Adipocyte (in vitro differentiated cells): ENCODE results near the gene GSTCD.
"Not testable (repeated sequence)": the region's sequence is repeated elsewhere in the genome, so short reads cannot be mapped to it uniquely, and the experiment has no call there.

ENCODE experiments used
- DNase-seq: peaks from one replicate; pipeline ENCODE4 v3.0.0-alpha.2; 2015; ENCODE audit warnings: low read depth
- H3K27me3 ChIP-seq: replicated peaks from 2 replicates; pipeline ENCODE4 v1.7.0; 2013; ENCODE audit warnings: mild to moderate bottlenecking, low read length, moderate library complexity; ENCODE audit not compliant: control insufficient read depth, insufficient read depth
- H3K36me3 ChIP-seq: 2 replicates; pipeline ENCODE4 v1.7.0; 2013; ENCODE audit warnings: low read length, mild to moderate bottlenecking, moderate library complexity; ENCODE audit not compliant: control insufficient read depth, insufficient read depth, severe bottlenecking
- H3K4me1 ChIP-seq: 2 replicates; pipeline ENCODE4 v1.7.0; 2013; ENCODE audit warnings: mild to moderate bottlenecking, low read length, moderate library complexity; ENCODE audit not compliant: control insufficient read depth, insufficient read depth
- H3K4me3 ChIP-seq: 2 replicates; pipeline ENCODE4 v1.7.0; 2013; ENCODE audit warnings: mild to moderate bottlenecking, low read length, moderate library complexity
- H3K9ac ChIP-seq: 2 replicates; pipeline ENCODE4 v1.7.0; 2013; ENCODE audit warnings: mild to moderate bottlenecking, low read length, moderate library complexity
- H3K9me3 ChIP-seq: 2 replicates; pipeline ENCODE4 v1.7.0; 2013; ENCODE audit warnings: mild to moderate bottlenecking, low read length, moderate library complexity; ENCODE audit not compliant: control insufficient read depth

GSTCD gene

DNA sequence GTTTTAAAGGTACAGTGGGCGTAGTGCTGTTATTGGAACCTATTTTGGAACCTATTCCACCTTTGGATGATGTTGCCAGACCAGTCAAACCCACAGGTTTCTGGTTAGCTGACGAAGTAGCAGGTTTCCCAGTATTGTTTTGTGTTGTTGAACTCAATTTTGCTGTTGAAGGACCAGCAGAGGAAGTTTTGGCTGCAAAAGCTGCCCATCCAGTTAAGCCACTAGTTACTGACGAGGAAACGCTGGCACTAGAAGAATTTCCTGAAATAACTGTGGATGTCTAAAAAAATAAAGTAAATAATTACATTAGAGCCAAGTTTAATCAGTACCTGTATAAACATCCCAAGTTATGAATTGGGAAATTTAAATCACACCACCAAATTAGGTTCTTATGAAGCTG lies 25.5 kb upstream of the GSTCD start:
- Histone ChIP-seq H3K36me3 (peaks cover 63% of the 10 kb centered on the region), H3K4me1 (no peaks in the 10 kb centered on the region), H3K9me3 (no peaks in the 10 kb centered on the region), H3K9ac (no peak overlapping the region), H3K27me3 (no peaks in the 10 kb centered on the region), H3K4me3 (no peak overlapping the region)
- DNase-seq, result no peak

DNA sequence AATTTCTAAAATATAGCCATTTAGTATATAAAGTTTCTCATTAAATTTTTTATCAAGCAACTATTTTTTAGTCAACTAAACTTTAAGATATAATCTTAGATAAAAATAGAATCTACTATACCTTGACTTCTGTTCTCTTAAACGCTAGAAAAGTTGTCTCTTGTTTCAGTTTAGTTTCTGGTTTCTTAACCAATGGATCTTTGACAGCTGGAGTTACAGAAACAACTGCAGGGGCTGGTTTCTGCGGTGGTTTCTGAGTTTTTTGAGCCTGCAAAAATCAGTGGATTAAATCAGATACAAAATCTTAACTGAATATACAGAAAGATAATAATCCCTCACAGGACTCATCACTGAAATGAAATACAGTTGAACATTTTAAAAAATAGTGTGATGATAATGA lies 22.0 kb upstream of the GSTCD start:
- H3K4me3 ChIP-seq, result no peak overlapping the region
- H3K27me3 ChIP-seq, result no peaks in the 10 kb centered on the region
- DNase-seq, result no peak
- H3K9ac ChIP-seq, result no peak overlapping the region
- H3K4me1 ChIP-seq, result no peaks in the 10 kb centered on the region
- peaks cover 86% of the 10 kb centered on the region for H3K36me3 ChIP-seq
- no peaks in the 10 kb centered on the region for H3K9me3 ChIP-seq

DNA sequence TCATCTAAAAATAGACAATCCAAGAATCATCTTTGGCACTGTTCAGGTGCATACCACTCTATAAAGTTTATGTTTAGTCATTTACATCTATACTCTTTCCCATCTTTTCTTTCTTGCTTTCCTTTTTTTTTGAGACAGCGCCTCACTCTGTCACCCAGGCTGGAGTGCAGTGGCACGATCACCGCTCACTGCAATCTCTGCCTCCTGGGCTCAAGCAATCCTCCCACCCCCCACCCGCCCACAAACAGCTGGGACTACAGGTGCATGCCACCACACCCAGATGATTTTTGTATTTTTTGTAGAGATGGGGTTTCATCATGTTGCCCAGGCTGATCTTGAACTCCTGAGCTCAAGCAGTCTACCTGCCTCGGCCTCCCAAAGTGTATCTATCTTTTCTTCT lies 13.8 kb upstream of the GSTCD start:
- H3K36me3 ChIP-seq, result peaks cover 84% of the 10 kb centered on the region
- H3K4me1 ChIP-seq, H3K9ac ChIP-seq, H3K4me3 ChIP-seq, H3K9me3 ChIP-seq, DNase-seq, H3K27me3 ChIP-seq: not testable (repeated sequence)

DNA sequence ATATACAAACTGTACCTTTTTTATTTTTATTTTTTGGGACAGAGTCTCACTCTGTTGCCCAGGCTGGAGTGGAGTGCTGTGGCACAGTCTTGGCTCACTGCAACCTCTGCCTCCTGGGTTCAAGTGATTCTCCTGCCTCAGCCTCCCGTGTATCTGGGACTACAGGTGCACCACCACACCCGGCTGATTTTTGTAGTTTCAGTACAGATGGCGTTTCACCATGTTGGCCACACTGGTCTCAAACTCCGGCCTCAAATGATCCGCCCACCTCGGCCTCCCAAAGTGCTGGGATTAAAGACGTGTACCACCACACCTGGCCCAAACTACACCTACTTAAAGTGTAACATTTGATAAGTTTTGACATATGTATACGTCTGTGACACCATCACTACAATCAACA lies 12.8 kb upstream of the GSTCD start:
- DNase-seq, H3K9ac ChIP-seq, H3K4me1 ChIP-seq, H3K9me3 ChIP-seq, H3K4me3 ChIP-seq, H3K27me3 ChIP-seq: not testable (repeated sequence)
- H3K36me3 ChIP-seq, result peaks cover 85% of the 10 kb centered on the region

DNA sequence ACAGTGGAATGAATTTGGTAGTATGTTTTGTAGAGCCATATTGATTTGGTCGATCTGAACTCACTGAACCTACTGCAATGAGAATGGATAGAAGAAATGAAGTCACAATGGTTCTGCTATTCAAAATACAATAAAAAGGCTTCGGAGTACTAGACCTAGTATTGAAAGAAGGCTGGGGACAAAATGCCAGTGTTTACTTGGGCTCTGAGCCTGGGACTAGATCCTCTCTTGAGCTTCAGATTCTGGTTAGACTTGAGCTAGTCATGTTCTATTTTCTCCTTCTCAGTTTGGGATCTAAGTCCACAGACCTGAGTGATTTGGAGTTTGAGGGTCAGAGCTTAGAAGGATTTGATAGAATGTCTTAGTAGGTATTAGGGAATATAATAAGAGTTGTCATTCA lies 10.0 kb upstream of the GSTCD start:
- Histone ChIP-seq H3K36me3 (peaks cover 57% of the 10 kb centered on the region), H3K4me3 (no peak overlapping the region), H3K27me3 (no peaks in the 10 kb centered on the region), H3K9me3 (no peaks in the 10 kb centered on the region), H3K4me1 (no peaks in the 10 kb centered on the region), H3K9ac (no peak overlapping the region)
- DNase-seq, result no peak

DNA sequence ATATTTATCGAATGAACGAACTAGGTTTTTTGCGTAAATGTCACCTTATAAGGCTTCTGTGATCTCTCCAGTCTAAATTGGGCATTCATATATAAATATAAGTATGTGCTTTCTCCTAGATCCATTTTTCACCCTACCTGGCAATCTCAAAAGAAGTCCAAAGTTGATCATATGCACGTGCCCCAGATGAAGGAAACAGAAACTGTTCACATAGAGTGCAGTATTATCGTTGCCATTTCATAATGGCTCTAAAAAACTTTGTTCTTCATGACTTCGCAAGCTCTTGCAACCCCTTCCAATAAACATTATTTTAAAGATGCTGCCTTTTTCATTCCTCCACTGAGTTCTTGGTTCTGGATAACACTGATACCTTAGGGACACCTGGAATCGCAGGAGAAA lies 803 bp upstream of the GSTCD start:
- peak overlapping the region; percentile 95 for H3K4me3 ChIP-seq
- H3K36me3 ChIP-seq, result no peaks in the 10 kb centered on the region
- peaks cover 15% of the 10 kb centered on the region for H3K4me1 ChIP-seq
- no peaks in the 10 kb centered on the region for H3K27me3 ChIP-seq
- no peaks in the 10 kb centered on the region for H3K9me3 ChIP-seq
- peak; percentile 28 for DNase-seq
- peak overlapping the region; percentile 93 for H3K9ac ChIP-seq

DNA sequence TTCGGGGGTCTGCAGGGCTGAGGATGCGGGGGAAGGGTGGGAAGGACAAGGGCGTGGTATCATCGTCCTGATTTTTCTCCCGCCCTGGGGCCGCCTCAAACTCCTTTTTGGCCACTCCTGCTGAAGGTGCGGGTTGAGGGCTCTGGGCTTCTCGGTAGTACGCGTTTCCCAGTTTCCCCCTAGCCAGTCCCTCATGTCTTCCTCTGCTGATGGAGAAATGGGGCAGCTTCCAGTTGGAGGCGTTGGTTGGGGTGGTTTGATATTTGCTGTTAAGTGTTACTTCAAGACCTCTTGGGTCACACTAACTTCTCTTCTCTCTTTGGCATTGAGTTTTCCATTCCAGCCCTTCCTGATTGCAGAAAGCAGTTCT lies 482 bp downstream of the GSTCD start:
- H3K9me3 ChIP-seq, result no peaks in the 10 kb centered on the region
- H3K4me3 ChIP-seq, result peak overlapping the region; percentile 95
- peak; percentile 53 for DNase-seq
- peaks cover 25% of the 10 kb centered on the region for H3K4me1 ChIP-seq
- no peaks in the 10 kb centered on the region for H3K36me3 ChIP-seq
- H3K9ac ChIP-seq, result peak overlapping the region; percentile 93
- no peaks in the 10 kb centered on the region for H3K27me3 ChIP-seq

DNA sequence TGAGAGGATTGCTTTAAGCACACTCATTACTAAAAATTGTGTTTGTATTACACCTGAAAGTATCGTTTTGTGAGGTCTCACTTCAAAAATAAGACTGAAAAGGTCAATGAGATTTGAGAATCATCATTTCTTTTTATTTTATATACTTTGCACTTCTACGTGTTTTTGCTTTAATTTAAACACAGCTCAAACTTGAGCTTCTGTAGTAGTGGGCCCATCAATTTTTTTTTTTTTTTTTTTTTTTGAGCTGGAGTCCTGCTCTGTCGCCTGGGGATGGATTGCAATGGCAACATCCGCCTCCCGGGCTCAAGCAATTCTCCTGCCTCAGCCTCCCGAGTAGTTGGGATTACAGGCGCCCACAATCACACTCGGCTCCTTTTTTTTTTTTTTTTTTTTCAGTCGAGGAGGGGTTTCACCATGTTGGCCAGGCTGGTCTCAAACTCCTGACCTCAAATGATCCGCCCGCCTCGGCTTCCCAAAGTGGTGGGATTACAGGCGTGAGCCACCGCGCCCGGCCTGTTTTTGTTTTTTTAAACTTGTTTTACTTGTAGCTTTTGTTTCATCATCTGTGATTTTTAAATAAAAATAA lies 1.5 kb downstream of the GSTCD start:
- H3K9me3 ChIP-seq, result no peaks in the 10 kb centered on the region
- no peak for DNase-seq

DNA sequence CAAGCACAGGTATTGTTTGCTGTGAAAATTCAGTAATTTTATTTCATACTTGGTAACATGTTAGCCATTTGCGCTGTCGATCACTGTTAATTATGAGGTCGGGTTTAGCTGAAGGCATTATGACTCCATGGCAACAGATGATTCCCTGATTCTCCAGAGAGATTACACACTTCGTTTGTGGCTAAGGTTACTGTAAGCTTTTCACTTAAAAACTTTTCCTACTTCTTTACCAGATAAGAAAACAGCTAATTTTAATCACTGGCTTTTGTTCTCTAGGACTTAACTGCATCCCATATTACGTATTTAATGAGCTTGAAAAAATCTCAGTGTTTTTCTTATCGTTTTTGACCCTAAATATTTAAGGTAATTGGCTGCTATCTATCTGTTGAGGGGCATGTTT lies 2.1 kb downstream of the GSTCD start:
- Histone ChIP-seq H3K9ac (no peak overlapping the region), H3K9me3 (no peaks in the 10 kb centered on the region), H3K27me3 (no peaks in the 10 kb centered on the region), H3K36me3 (no peaks in the 10 kb centered on the region), H3K4me1 (peaks cover 35% of the 10 kb centered on the region), H3K4me3 (no peak overlapping the region)
- DNase-seq, result no peak

More for the DNA sequence above, 1.5 kb downstream of the GSTCD start:
- Histone ChIP-seq H3K36me3 (no peaks in the 10 kb centered on the region), H3K4me3 (peak overlapping the region; percentile 95), H3K27me3 (no peaks in the 10 kb centered on the region), H3K9ac (no peak overlapping the region), H3K4me1 (peaks cover 35% of the 10 kb centered on the region)

DNA sequence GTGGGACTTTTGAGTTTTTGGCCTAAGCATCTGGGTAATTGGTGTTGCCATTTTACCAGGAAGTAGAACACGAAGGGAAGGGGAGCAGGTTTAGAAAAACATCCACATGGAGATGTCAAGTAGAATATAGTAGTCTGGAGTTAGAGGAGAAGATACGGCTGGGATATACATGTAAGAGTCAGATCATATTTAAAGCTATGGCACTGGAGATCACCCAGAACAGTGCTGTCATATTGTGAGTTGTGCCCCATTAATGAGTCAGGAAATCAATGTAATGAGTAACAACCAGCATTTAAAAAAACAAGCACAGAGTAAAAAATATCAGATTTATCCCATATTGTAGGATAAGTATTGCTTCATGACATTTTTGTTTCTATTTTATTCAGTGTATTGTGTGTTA lies 4.2 kb downstream of the GSTCD start:
- Histone ChIP-seq H3K9ac (no peak overlapping the region), H3K4me3 (no peak overlapping the region), H3K27me3 (no peaks in the 10 kb centered on the region), H3K4me1 (peaks cover 26% of the 10 kb centered on the region), H3K36me3 (no peaks in the 10 kb centered on the region), H3K9me3 (no peaks in the 10 kb centered on the region)
- DNase-seq, result no peak

DNA sequence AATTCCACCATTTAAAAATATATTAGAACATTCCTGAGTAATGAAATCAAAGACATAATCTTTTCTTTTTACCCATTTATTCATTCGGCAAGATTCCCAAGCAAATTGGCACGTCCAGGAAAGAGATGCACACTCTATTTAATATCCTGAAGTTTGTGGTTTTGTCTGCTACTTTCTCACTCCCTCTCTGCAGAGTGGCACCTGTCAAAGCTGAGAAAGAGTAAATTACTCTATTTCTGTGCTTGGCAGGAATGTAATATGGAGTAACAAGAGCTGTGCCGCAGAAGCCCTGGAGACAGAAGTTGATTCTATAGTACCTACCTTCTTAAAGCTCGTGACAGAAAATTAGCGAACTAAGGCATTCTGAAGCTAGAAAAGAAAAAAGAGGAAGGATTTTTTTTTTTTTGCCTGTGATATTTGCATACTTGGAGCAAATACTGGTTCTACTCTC lies 5.5 kb downstream of the GSTCD start:
- Histone ChIP-seq H3K27me3 (no peaks in the 10 kb centered on the region), H3K4me3 (peak overlapping the region; percentile 42), H3K36me3 (peaks cover 1% of the 10 kb centered on the region), H3K4me1 (peaks cover 26% of the 10 kb centered on the region), H3K9me3 (no peaks in the 10 kb centered on the region), H3K9ac (peak overlapping the region; percentile 20)
- DNase-seq, result no peak

DNA sequence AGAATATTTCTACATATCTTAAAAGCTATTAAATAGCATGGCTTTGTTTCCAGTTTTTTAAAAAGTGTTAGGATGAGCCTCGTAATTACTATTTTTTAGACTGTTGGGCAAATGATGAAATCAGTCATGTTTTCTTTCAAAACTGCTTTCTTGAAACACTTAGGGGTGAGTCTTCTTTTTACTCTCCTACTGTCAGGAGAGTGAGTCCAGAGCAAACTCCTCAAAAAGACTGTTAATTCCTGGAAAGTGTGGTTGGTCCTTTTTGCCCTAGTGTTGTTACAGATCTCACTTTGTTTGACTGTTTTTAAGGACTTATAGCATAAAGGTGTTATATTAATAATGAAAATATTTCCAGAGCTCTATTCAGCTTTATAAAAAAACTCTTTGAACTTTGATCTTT lies 6.3 kb downstream of the GSTCD start:
- no peaks in the 10 kb centered on the region for H3K9me3 ChIP-seq
- DNase-seq, result no peak

More for the DNA sequence above, 6.3 kb downstream of the GSTCD start:
- no peak overlapping the region for H3K4me3 ChIP-seq
- peaks cover 21% of the 10 kb centered on the region for H3K4me1 ChIP-seq
- peaks cover 8% of the 10 kb centered on the region for H3K36me3 ChIP-seq
- peak overlapping the region; percentile 43 for H3K9ac ChIP-seq
- H3K27me3 ChIP-seq, result no peaks in the 10 kb centered on the region
